GM03348 (cell line): ENCODE measurements around the gene TBX15.
"Not testable (repeated sequence)": the region's sequence is repeated elsewhere in the genome, so short reads cannot be mapped to it uniquely, and the experiment has no call there.

Source experiments
- DNase-seq: peaks from one replicate; pipeline ENCODE4 v3.0.0; 2012; ENCODE audit warnings: low spot score

Gene TBX15

GRCh38 chr1:118958937-118959631, 29.1 kb downstream of the TBX15 start:
- DNase-seq: no peak

GRCh38 chr1:118958140-118958539, 30.0 kb downstream of the TBX15 start:
- DNase-seq: no peak

- not testable (repeated sequence) for DNase-seq
Observed at GRCh38 chr1:118957579-118957978, 30.6 kb downstream of the TBX15 start.

- no peak for DNase-seq
Observed at GRCh38 chr1:118954301-118954905, 33.7 kb downstream of the TBX15 start.

- DNase-seq: no peak
Observed at GRCh38 chr1:118951270-118951936, 36.7 kb downstream of the TBX15 start.

- DNase-seq: peak; percentile 66
Observed at GRCh38 chr1:118949315-118949714, 38.8 kb downstream of the TBX15 start.

GRCh38 chr1:118948846-118949245, 39.3 kb downstream of the TBX15 start:
- DNase-seq: no peak

- no peak for DNase-seq
Observed at GRCh38 chr1:118948351-118948750, 39.8 kb downstream of the TBX15 start.

GRCh38 chr1:118947790-118948189, 40.4 kb downstream of the TBX15 start:
- DNase-seq: peak; percentile 50

- DNase-seq: peak; percentile 35
Observed at GRCh38 chr1:118947003-118947765, 41.0 kb downstream of the TBX15 start.

GRCh38 chr1:118945489-118945888, 42.7 kb downstream of the TBX15 start:
- DNase-seq: peak; percentile 55

- DNase-seq: no peak
Observed at GRCh38 chr1:118944546-118944945, 43.6 kb downstream of the TBX15 start.

- peak; percentile 38 for DNase-seq
Observed at GRCh38 chr1:118944133-118944532, 44.0 kb downstream of the TBX15 start.

- DNase-seq: no peak
Observed at GRCh38 chr1:118940957-118941356, 47.2 kb downstream of the TBX15 start.

- no peak for DNase-seq
Observed at GRCh38 chr1:118937413-118938072, 50.6 kb downstream of the TBX15 start.

- DNase-seq: peak; percentile 18
Observed at GRCh38 chr1:118934706-118935105, 53.4 kb downstream of the TBX15 start.

GRCh38 chr1:118933051-118933781, 54.9 kb downstream of the TBX15 start:
- DNase-seq: no peak

- DNase-seq: no peak
Observed at GRCh38 chr1:118931876-118932275, 56.3 kb downstream of the TBX15 start.

GRCh38 chr1:118928739-118929554, 59.2 kb downstream of the TBX15 start:
- DNase-seq: peak; percentile 21

GRCh38 chr1:118927427-118928187, 60.5 kb downstream of the TBX15 start:
- DNase-seq: no peak
